OCI-LY1 (cell line): ENCODE data around the gene PTPN2.

Experiments used
- H2AFZ ChIP-seq: fragments of 200-600 bp; sonication (generic), shearing (Covaris generic); 2 replicates; pipeline ENCODE4 v1.6.0; 2014; ENCODE audit warnings: antibody characterized with exemption, mild to moderate bottlenecking, low read length
- H3F3A ChIP-seq: fragments of 200-600 bp; sonication (generic), shearing (Covaris generic); 2 replicates; pipeline ENCODE4 v1.6.0; 2014; ENCODE audit warnings: mild to moderate bottlenecking, antibody characterized with exemption, low read length, moderate library complexity; ENCODE audit not compliant: insufficient read depth
- H3K27ac ChIP-seq: fragments of 200-600 bp; sonication (generic); 2 replicates; pipeline ENCODE4 v1.5.1; 2014; ENCODE audit warnings: low read length, mixed run types, mild to moderate bottlenecking, low read depth; ENCODE audit not compliant: poor library complexity, severe bottlenecking
- H3K27me3 ChIP-seq: fragments of 200-600 bp; sonication (generic); 2 replicates; pipeline ENCODE4 v1.6.0; 2014; ENCODE audit warnings: antibody characterized with exemption, mild to moderate bottlenecking, low read length, moderate library complexity; ENCODE audit not compliant: insufficient read depth
- H3K36me3 ChIP-seq: fragments of 200-600 bp; sonication (generic); 2 replicates; pipeline ENCODE4 v1.6.1; 2014; ENCODE audit warnings: mild to moderate bottlenecking, antibody characterized with exemption, low read length, moderate library complexity, mixed read lengths; ENCODE audit not compliant: insufficient read depth
- H3K4me1 ChIP-seq: fragments of 200-600 bp; sonication (generic); 2 replicates; pipeline ENCODE4 v1.5.1; 2014; ENCODE audit warnings: mild to moderate bottlenecking, low read length, moderate library complexity; ENCODE audit not compliant: insufficient read depth, severe bottlenecking
- H3K4me2 ChIP-seq: fragments of 200-600 bp; sonication (generic), shearing (Covaris generic); 2 replicates; pipeline ENCODE4 v1.6.1; 2014; ENCODE audit warnings: low read length
- H3K4me3 ChIP-seq: fragments of 200-600 bp; sonication (generic); 2 replicates; pipeline ENCODE4 v1.5.1; 2014; ENCODE audit warnings: low read length, low read depth, mild to moderate bottlenecking, mixed read lengths; ENCODE audit not compliant: poor library complexity, severe bottlenecking
- H3K79me2 ChIP-seq: fragments of 200-600 bp; shearing (Covaris generic); 2 replicates; pipeline ENCODE4 v1.6.1; 2016; ENCODE audit warnings: mixed run types, low read length, mixed read lengths; ENCODE audit not compliant: insufficient read depth
- H3K9ac ChIP-seq: fragments of 200-600 bp; sonication (generic), shearing (Covaris generic); 2 replicates; pipeline ENCODE4 v1.6.1; 2014; ENCODE audit warnings: mild to moderate bottlenecking, low read length, mixed read lengths
- H3K9me2 ChIP-seq: fragments of 200-600 bp; sonication (generic), shearing (Covaris generic); 2 replicates; pipeline ENCODE4 v1.6.1; 2014; ENCODE audit warnings: low read depth, mild to moderate bottlenecking, low read length, mixed read lengths
- H3K9me3 ChIP-seq: fragments of 200-600 bp; shearing (Covaris generic); 2 replicates; pipeline ENCODE4 v1.6.1; 2014; ENCODE audit warnings: low read length, mixed read lengths
- H4K20me1 ChIP-seq: fragments of 200-600 bp; sonication (generic), shearing (Covaris generic); 2 replicates; pipeline ENCODE4 v1.6.0; 2016; ENCODE audit warnings: mild to moderate bottlenecking, low read length; ENCODE audit not compliant: insufficient read depth
- CTCF ChIP-seq: fragments of 200-600 bp; sonication (generic), shearing (Covaris generic); IDR thresholded peaks from 2 replicates; pipeline ENCODE4 v1.5.1; 2017; ENCODE audit warnings: mild to moderate bottlenecking, antibody characterized with exemption, low read length, moderate library complexity, mixed read lengths
- EZH2 ChIP-seq: fragments of 200-600 bp; sonication (generic), shearing (Covaris generic); IDR thresholded peaks from 2 replicates; pipeline ENCODE4 v1.8.0; 2017; ENCODE audit warnings: borderline replicate concordance, mixed run types, mild to moderate bottlenecking, antibody characterized with exemption, low read length, moderate library complexity, mixed read lengths

PTPN2 gene

GRCh38 chr18:12928206-12928605 lies 44.2 kb upstream of the PTPN2 start:
- no peaks in the 10 kb centered on the region for H3K79me2 ChIP-seq
- H3K4me3 ChIP-seq, result no peak overlapping the region
- no peaks in the 10 kb centered on the region for H3F3A ChIP-seq
- TF ChIP-seq EZH2 (no peak), CTCF (no peak)
- no peaks in the 10 kb centered on the region for H3K9me3 ChIP-seq
- H3K9ac ChIP-seq, result no peak overlapping the region
- H4K20me1 ChIP-seq, result no peaks in the 10 kb centered on the region
- H3K9me2 ChIP-seq, result no peaks in the 10 kb centered on the region
- no peaks in the 10 kb centered on the region for H3K27me3 ChIP-seq
- H3K4me2 ChIP-seq, result no peak overlapping the region
- H3K36me3 ChIP-seq, result no peaks in the 10 kb centered on the region
- no peak overlapping the region for H3K27ac ChIP-seq
- no peak overlapping the region for H2AFZ ChIP-seq
- no peaks in the 10 kb centered on the region for H3K4me1 ChIP-seq

GRCh38 chr18:12924616-12925015 lies 40.6 kb upstream of the PTPN2 start:
- no peaks in the 10 kb centered on the region for H3K9me2 ChIP-seq
- H3K9me3 ChIP-seq, result no peaks in the 10 kb centered on the region
- no peak overlapping the region for H3K9ac ChIP-seq
- TF ChIP-seq CTCF (no peak), EZH2 (no peak)
- H4K20me1 ChIP-seq, result no peaks in the 10 kb centered on the region
- H3K4me3 ChIP-seq, result no peak overlapping the region
- H3K27me3 ChIP-seq, result no peaks in the 10 kb centered on the region
- no peaks in the 10 kb centered on the region for H3K79me2 ChIP-seq
- no peak overlapping the region for H2AFZ ChIP-seq
- no peak overlapping the region for H3K27ac ChIP-seq
- no peak overlapping the region for H3K4me2 ChIP-seq
- no peaks in the 10 kb centered on the region for H3K4me1 ChIP-seq
- H3F3A ChIP-seq, result no peaks in the 10 kb centered on the region
- no peaks in the 10 kb centered on the region for H3K36me3 ChIP-seq

GRCh38 chr18:12922266-12922665 lies 38.2 kb upstream of the PTPN2 start:
- H3K9me3 ChIP-seq, result no peaks in the 10 kb centered on the region
- H3K9me2 ChIP-seq, result no peaks in the 10 kb centered on the region
- H3K36me3 ChIP-seq, result no peaks in the 10 kb centered on the region

More at GRCh38 chr18:12922266-12922665, 38.2 kb upstream of the PTPN2 start:
- no peak overlapping the region for H3K9ac ChIP-seq
- no peak overlapping the region for H3K4me2 ChIP-seq
- no peaks in the 10 kb centered on the region for H3K4me1 ChIP-seq
- TF ChIP-seq CTCF (no peak), EZH2 (no peak)
- H3K79me2 ChIP-seq, result no peaks in the 10 kb centered on the region
- H2AFZ ChIP-seq, result no peak overlapping the region
- no peak overlapping the region for H3K27ac ChIP-seq
- no peak overlapping the region for H3K4me3 ChIP-seq
- H3F3A ChIP-seq, result no peaks in the 10 kb centered on the region
- no peaks in the 10 kb centered on the region for H4K20me1 ChIP-seq
- H3K27me3 ChIP-seq, result no peaks in the 10 kb centered on the region
